OCI-LY1 (cell line): Measurements from ENCODE around the gene POU2F1.

Experiments
- H2AFZ ChIP-seq: fragments of 200-600 bp; sonication (generic), shearing (Covaris generic); 2 replicates; pipeline ENCODE4 v1.6.0; 2014; ENCODE audit warnings: antibody characterized with exemption, mild to moderate bottlenecking, low read length
- H3F3A ChIP-seq: fragments of 200-600 bp; sonication (generic), shearing (Covaris generic); 2 replicates; pipeline ENCODE4 v1.6.0; 2014; ENCODE audit warnings: mild to moderate bottlenecking, antibody characterized with exemption, low read length, moderate library complexity; ENCODE audit not compliant: insufficient read depth
- H3K27ac ChIP-seq: fragments of 200-600 bp; sonication (generic); 2 replicates; pipeline ENCODE4 v1.5.1; 2014; ENCODE audit warnings: low read length, mixed run types, mild to moderate bottlenecking, low read depth; ENCODE audit not compliant: poor library complexity, severe bottlenecking
- H3K27me3 ChIP-seq: fragments of 200-600 bp; sonication (generic); 2 replicates; pipeline ENCODE4 v1.6.0; 2014; ENCODE audit warnings: antibody characterized with exemption, mild to moderate bottlenecking, low read length, moderate library complexity; ENCODE audit not compliant: insufficient read depth
- H3K36me3 ChIP-seq: fragments of 200-600 bp; sonication (generic); 2 replicates; pipeline ENCODE4 v1.6.1; 2014; ENCODE audit warnings: mild to moderate bottlenecking, antibody characterized with exemption, low read length, moderate library complexity, mixed read lengths; ENCODE audit not compliant: insufficient read depth
- H3K4me1 ChIP-seq: fragments of 200-600 bp; sonication (generic); 2 replicates; pipeline ENCODE4 v1.5.1; 2014; ENCODE audit warnings: mild to moderate bottlenecking, low read length, moderate library complexity; ENCODE audit not compliant: insufficient read depth, severe bottlenecking
- H3K4me2 ChIP-seq: fragments of 200-600 bp; sonication (generic), shearing (Covaris generic); 2 replicates; pipeline ENCODE4 v1.6.1; 2014; ENCODE audit warnings: low read length
- H3K4me3 ChIP-seq: fragments of 200-600 bp; sonication (generic); 2 replicates; pipeline ENCODE4 v1.5.1; 2014; ENCODE audit warnings: low read length, low read depth, mild to moderate bottlenecking, mixed read lengths; ENCODE audit not compliant: poor library complexity, severe bottlenecking
- H3K79me2 ChIP-seq: fragments of 200-600 bp; shearing (Covaris generic); 2 replicates; pipeline ENCODE4 v1.6.1; 2016; ENCODE audit warnings: mixed run types, low read length, mixed read lengths; ENCODE audit not compliant: insufficient read depth
- H3K9ac ChIP-seq: fragments of 200-600 bp; sonication (generic), shearing (Covaris generic); 2 replicates; pipeline ENCODE4 v1.6.1; 2014; ENCODE audit warnings: mild to moderate bottlenecking, low read length, mixed read lengths
- H3K9me2 ChIP-seq: fragments of 200-600 bp; sonication (generic), shearing (Covaris generic); 2 replicates; pipeline ENCODE4 v1.6.1; 2014; ENCODE audit warnings: low read depth, mild to moderate bottlenecking, low read length, mixed read lengths
- H3K9me3 ChIP-seq: fragments of 200-600 bp; shearing (Covaris generic); 2 replicates; pipeline ENCODE4 v1.6.1; 2014; ENCODE audit warnings: low read length, mixed read lengths
- H4K20me1 ChIP-seq: fragments of 200-600 bp; sonication (generic), shearing (Covaris generic); 2 replicates; pipeline ENCODE4 v1.6.0; 2016; ENCODE audit warnings: mild to moderate bottlenecking, low read length; ENCODE audit not compliant: insufficient read depth
- CTCF ChIP-seq: fragments of 200-600 bp; sonication (generic), shearing (Covaris generic); IDR thresholded peaks from 2 replicates; pipeline ENCODE4 v1.5.1; 2017; ENCODE audit warnings: mild to moderate bottlenecking, antibody characterized with exemption, low read length, moderate library complexity, mixed read lengths
- EZH2 ChIP-seq: fragments of 200-600 bp; sonication (generic), shearing (Covaris generic); IDR thresholded peaks from 2 replicates; pipeline ENCODE4 v1.8.0; 2017; ENCODE audit warnings: borderline replicate concordance, mixed run types, mild to moderate bottlenecking, antibody characterized with exemption, low read length, moderate library complexity, mixed read lengths

POU2F1 gene

GRCh38 chr1:167206166-167206835 is 14.4 kb upstream of the POU2F1 start:
- Histone ChIP-seq H3K9me2 (no peaks in the 10 kb centered on the region), H3F3A (peaks cover 7% of the 10 kb centered on the region; the same call in 1 of the 2 replicates), H2AFZ (0 out of 2 replicates have a peak overlapping the region, but pooled peaks have one; percentile 68), H3K36me3 (no peaks in the 10 kb centered on the region), H3K79me2 (no peaks in the 10 kb centered on the region), H3K27me3 (no peaks in the 10 kb centered on the region), H4K20me1 (no peaks in the 10 kb centered on the region), H3K4me1 (peaks cover 20% of the 10 kb centered on the region), H3K4me3 (no peak overlapping the region), H3K27ac (peak overlapping the region; percentile 21), H3K9me3 (peaks cover 14% of the 10 kb centered on the region), H3K4me2 (no peak overlapping the region), H3K9ac (no peak overlapping the region)
- TF ChIP-seq EZH2 = no peak
- TF ChIP-seq CTCF = no peak

- Histone ChIP-seq H4K20me1 (no peaks in the 10 kb centered on the region), H3K4me2 (no peak overlapping the region), H3F3A (peaks cover 7% of the 10 kb centered on the region; the same call in 1 of the 2 replicates), H3K27ac (peak overlapping the region; percentile 91), H2AFZ (peak overlapping the region; percentile 24; the same call in 1 of the 2 replicates), H3K9ac (no peak overlapping the region), H3K4me3 (no peak overlapping the region), H3K9me2 (no peaks in the 10 kb centered on the region), H3K27me3 (no peaks in the 10 kb centered on the region), H3K36me3 (no peaks in the 10 kb centered on the region), H3K4me1 (peaks cover 20% of the 10 kb centered on the region), H3K9me3 (peaks cover 16% of the 10 kb centered on the region), H3K79me2 (no peaks in the 10 kb centered on the region)
- TF ChIP-seq CTCF (peak; percentile 44), EZH2 (no peak)
Observed at GRCh38 chr1:167207940-167208623, 12.6 kb upstream of the POU2F1 start.

GRCh38 chr1:167208624-167208976 is 12.1 kb upstream of the POU2F1 start:
- H3K4me1 ChIP-seq = peaks cover 20% of the 10 kb centered on the region
- H3K27me3 ChIP-seq = no peaks in the 10 kb centered on the region
- no peak overlapping the region for H3K9ac ChIP-seq
- no peak overlapping the region for H3K4me2 ChIP-seq
- no peaks in the 10 kb centered on the region for H4K20me1 ChIP-seq
- no peak overlapping the region for H3K4me3 ChIP-seq
- peaks cover 7% of the 10 kb centered on the region; the same call in 1 of the 2 replicates for H3F3A ChIP-seq
- H3K9me3 ChIP-seq = peaks cover 16% of the 10 kb centered on the region
- peak overlapping the region; percentile 91 for H3K27ac ChIP-seq
- no peaks in the 10 kb centered on the region for H3K79me2 ChIP-seq
- TF ChIP-seq EZH2 (no peak), CTCF (0 out of 2 replicates have a peak, but pooled peaks have one; percentile 1)
- H3K9me2 ChIP-seq = no peaks in the 10 kb centered on the region
- peak overlapping the region; percentile 24; the same call in 1 of the 2 replicates for H2AFZ ChIP-seq
- no peaks in the 10 kb centered on the region for H3K36me3 ChIP-seq
